ENCODE data around the gene HRAS. TPM values are rescaled to one million over a fixed set of nuclear protein-coding genes. Genes with fewer than 3 reads are reported as not detected.

HRAS gene
- total RNA-seq, 2 experiments from 2014 or later, result 22.0 to 25.8 TPM

GRCh38 chr11:555780-556661 is 20.6 kb upstream of the HRAS start:
- Mint-ChIP-seq H3K4me1 (ENCODE audit: low read depth) (peaks cover 6% of the 10 kb centered on the region), H3K36me3 (ENCODE audit: low read depth) (no peaks in the 10 kb centered on the region), H3K9me3 (no peaks in the 10 kb centered on the region), H3K27ac (no peak overlapping the region), H3K4me3 (no peak overlapping the region), H3K27me3 (ENCODE audit: low read depth) (peaks cover 3% of the 10 kb centered on the region)
- CTCF ChIA-PET, result interaction anchor here (1.3 to 4.4 kb wide), 4 partner anchors 9 to 170 kb away, joined by 8 to 26 read pairs (median 20); no protein-coding TSS in a partner anchor
- intact Hi-C loops (cut with micrococcal nuclease), result loop anchor here (1.0 to 2.0 kb wide), 2 partner anchors 73 to 167 kb away; no protein-coding TSS in a partner anchor
- no peak for DNase-seq

GRCh38 chr11:555227-555779 is 19.9 kb upstream of the HRAS start:
- no peaks in the 10 kb centered on the region for H3K9me3 Mint-ChIP-seq
- peaks cover 3% of the 10 kb centered on the region for H3K27me3 Mint-ChIP-seq (ENCODE audit: low read depth)
- DNase-seq, result no peak
- H3K4me1 Mint-ChIP-seq (ENCODE audit: low read depth), result peaks cover 6% of the 10 kb centered on the region
- CTCF ChIA-PET, result interaction anchor here (2.5 to 4.4 kb wide), 3 partner anchors 9 to 171 kb away, joined by 18 to 26 read pairs (median 21); no protein-coding TSS in a partner anchor
- intact Hi-C loops (cut with micrococcal nuclease), result loop anchor here (1.0 to 2.0 kb wide), 2 partner anchors 73 to 168 kb away; no protein-coding TSS in a partner anchor
- H3K4me3 Mint-ChIP-seq, result peak overlapping the region; percentile 39
- H3K27ac Mint-ChIP-seq, result no peak overlapping the region
- no peaks in the 10 kb centered on the region for H3K36me3 Mint-ChIP-seq (ENCODE audit: low read depth)

GRCh38 chr11:554428-555226 is 19.3 kb upstream of the HRAS start:
- DNase-seq, result peak; percentile 74
- intact Hi-C loops (cut with micrococcal nuclease), result loop anchor here (1.0 to 2.0 kb wide), 2 partner anchors 74 to 169 kb away; no protein-coding TSS in a partner anchor
- H3K4me1 Mint-ChIP-seq (ENCODE audit: low read depth), result peaks cover 2% of the 10 kb centered on the region
- no peak overlapping the region for H3K4me3 Mint-ChIP-seq
- H3K27me3 Mint-ChIP-seq (ENCODE audit: low read depth), result peaks cover 3% of the 10 kb centered on the region
- no peaks in the 10 kb centered on the region for H3K9me3 Mint-ChIP-seq
- H3K36me3 Mint-ChIP-seq (ENCODE audit: low read depth), result no peaks in the 10 kb centered on the region
- H3K27ac Mint-ChIP-seq, result no peak overlapping the region
- CTCF ChIA-PET, result interaction anchor here (0.6 to 4.4 kb wide), 6 partner anchors 10 to 201 kb away, joined by 3 to 26 read pairs (median 10); partner anchors contain the start of gene EPS8L2

DNA sequence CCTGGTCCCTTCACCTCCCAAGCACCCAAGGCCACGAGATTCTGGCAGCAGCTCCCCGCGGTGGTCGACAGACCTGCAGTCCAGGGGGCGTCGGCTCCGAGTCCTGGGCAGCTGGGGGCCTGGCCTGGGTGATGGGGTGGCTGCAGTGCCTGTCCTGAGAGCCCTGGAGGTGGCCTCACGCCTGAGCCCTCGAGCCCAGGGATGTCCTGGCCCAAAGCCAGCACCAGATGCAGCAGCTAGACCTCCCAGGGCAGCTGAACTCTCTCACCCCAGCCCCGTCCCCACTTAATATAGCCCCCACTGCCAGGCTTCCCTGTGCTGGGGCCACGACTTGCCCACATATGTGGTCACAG is 18.6 kb upstream of the HRAS start:
- Mint-ChIP-seq H3K27me3 (ENCODE audit: low read depth) (peaks cover 3% of the 10 kb centered on the region), H3K9me3 (no peaks in the 10 kb centered on the region), H3K27ac (no peak overlapping the region), H3K36me3 (ENCODE audit: low read depth) (no peaks in the 10 kb centered on the region), H3K4me3 (no peak overlapping the region), H3K4me1 (ENCODE audit: low read depth) (peaks cover 2% of the 10 kb centered on the region)
- no peak for DNase-seq
- CTCF ChIA-PET, result interaction anchor here (2.5 to 4.4 kb wide), 3 partner anchors 11 to 172 kb away, joined by 18 to 26 read pairs (median 21); no protein-coding TSS in a partner anchor
- intact Hi-C loops (cut with micrococcal nuclease), result loop anchor here (2.0 kb wide), 1 partner anchor 75 kb away; no protein-coding TSS in a partner anchor

GRCh38 chr11:553083-553987 is 18.0 kb upstream of the HRAS start:
- CTCF ChIA-PET, result interaction anchor here (2.5 to 4.4 kb wide), 3 partner anchors 11 to 173 kb away, joined by 18 to 26 read pairs (median 21); no protein-coding TSS in a partner anchor

DNA sequence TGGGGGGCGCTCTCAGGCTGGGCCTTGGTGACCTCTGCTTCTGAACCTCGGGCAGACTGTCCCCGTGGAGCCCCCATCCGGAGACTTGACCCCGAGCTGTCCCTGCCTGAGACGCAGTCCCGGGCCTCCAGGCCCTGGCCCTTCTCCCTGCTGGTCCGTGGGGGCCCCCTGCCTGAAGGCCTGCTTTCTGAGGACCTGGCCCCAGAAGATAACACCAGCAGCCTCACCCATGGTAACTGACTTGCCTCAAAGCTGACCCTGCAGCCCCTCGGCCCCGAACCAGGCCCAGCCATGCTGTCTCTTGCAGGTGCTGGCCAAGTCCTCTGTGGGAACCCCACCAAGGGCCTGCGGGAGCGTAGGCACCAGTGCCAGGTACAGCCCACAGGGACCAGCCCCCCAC is 16.2 kb upstream of the HRAS start:
- H3K27me3 Mint-ChIP-seq (ENCODE audit: low read depth), result peaks cover 3% of the 10 kb centered on the region
- CTCF ChIA-PET, result interaction anchor here (0.6 to 0.8 kb wide), 2 partner anchors 33 to 61 kb away, joined by 4 read pairs; no protein-coding TSS in a partner anchor
- intact Hi-C loops (cut with micrococcal nuclease), result no loop called here
- H3K4me1 Mint-ChIP-seq (ENCODE audit: low read depth), result no peaks in the 10 kb centered on the region
- no peak overlapping the region for H3K27ac Mint-ChIP-seq
- H3K9me3 Mint-ChIP-seq, result no peaks in the 10 kb centered on the region
- no peak for DNase-seq
- no peaks in the 10 kb centered on the region for H3K36me3 Mint-ChIP-seq (ENCODE audit: low read depth)
- no peak overlapping the region for H3K4me3 Mint-ChIP-seq

More at GRCh38 chr11:553083-553987, 18.0 kb upstream of the HRAS start:
- no peak for DNase-seq
- H3K4me3 Mint-ChIP-seq, result no peak overlapping the region
- H3K27me3 Mint-ChIP-seq (ENCODE audit: low read depth), result peaks cover 3% of the 10 kb centered on the region
- no peaks in the 10 kb centered on the region for H3K9me3 Mint-ChIP-seq
- H3K4me1 Mint-ChIP-seq (ENCODE audit: low read depth), result peaks cover 2% of the 10 kb centered on the region
- H3K27ac Mint-ChIP-seq, result no peak overlapping the region
- no peaks in the 10 kb centered on the region for H3K36me3 Mint-ChIP-seq (ENCODE audit: low read depth)
- intact Hi-C loops (cut with micrococcal nuclease), result no loop called here

GRCh38 chr11:551131-551530 is 15.8 kb upstream of the HRAS start:
- Mint-ChIP-seq H3K4me3 (no peak overlapping the region), H3K36me3 (ENCODE audit: low read depth) (no peaks in the 10 kb centered on the region), H3K27me3 (ENCODE audit: low read depth) (no peaks in the 10 kb centered on the region), H3K4me1 (ENCODE audit: low read depth) (no peaks in the 10 kb centered on the region), H3K9me3 (no peaks in the 10 kb centered on the region), H3K27ac (no peak overlapping the region)
- CTCF ChIA-PET, result interaction anchor here (0.5 to 1.5 kb wide), 4 partner anchors 13 to 172 kb away, joined by 3 to 4 read pairs (median 3); no protein-coding TSS in a partner anchor
- DNase-seq, result no peak
- intact Hi-C loops (cut with micrococcal nuclease), result no loop called here

DNA sequence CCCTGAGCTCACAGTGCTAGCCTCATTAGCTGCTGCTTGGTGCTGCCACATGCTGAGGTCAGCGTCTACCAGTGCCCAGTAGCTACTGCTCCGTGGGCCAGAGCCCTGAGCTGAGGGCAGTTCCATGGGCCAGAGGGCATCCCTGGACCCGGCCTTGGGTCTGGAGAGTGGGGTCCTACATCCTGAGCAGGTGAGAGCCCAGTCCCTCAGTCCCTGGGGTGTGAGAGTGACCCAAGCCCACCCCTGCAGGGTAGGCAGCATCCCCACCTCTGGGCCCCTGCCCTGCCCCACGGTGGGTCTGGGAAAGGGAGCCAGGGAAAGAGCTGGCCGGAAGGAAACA is 15.3 kb upstream of the HRAS start:
- H3K36me3 Mint-ChIP-seq (ENCODE audit: low read depth), result no peaks in the 10 kb centered on the region
- no peaks in the 10 kb centered on the region for H3K4me1 Mint-ChIP-seq (ENCODE audit: low read depth)
- intact Hi-C loops (cut with micrococcal nuclease), result no loop called here
- CTCF ChIA-PET, result interaction anchor here (0.5 to 1.5 kb wide), 4 partner anchors 13 to 172 kb away, joined by 3 to 4 read pairs (median 3); no protein-coding TSS in a partner anchor
- H3K27ac Mint-ChIP-seq, result no peak overlapping the region
- DNase-seq, result no peak
- no peaks in the 10 kb centered on the region for H3K9me3 Mint-ChIP-seq
- no peaks in the 10 kb centered on the region for H3K27me3 Mint-ChIP-seq (ENCODE audit: low read depth)
- H3K4me3 Mint-ChIP-seq, result no peak overlapping the region

- CTCF ChIA-PET, result interaction anchor here (1.2 to 1.5 kb wide), 2 partner anchors 14 to 173 kb away, joined by 3 read pairs; no protein-coding TSS in a partner anchor
- H3K9me3 Mint-ChIP-seq, result no peaks in the 10 kb centered on the region
- no peaks in the 10 kb centered on the region for H3K27me3 Mint-ChIP-seq (ENCODE audit: low read depth)
- intact Hi-C loops (cut with micrococcal nuclease), result no loop called here
- H3K27ac Mint-ChIP-seq, result no peak overlapping the region
- H3K4me1 Mint-ChIP-seq (ENCODE audit: low read depth), result no peaks in the 10 kb centered on the region
- no peaks in the 10 kb centered on the region for H3K36me3 Mint-ChIP-seq (ENCODE audit: low read depth)
- no peak for DNase-seq
- H3K4me3 Mint-ChIP-seq, result no peak overlapping the region
Measured at GRCh38 chr11:550021-550745, 14.8 kb upstream of the HRAS start.

- H3K27ac Mint-ChIP-seq, result no peak overlapping the region
- no peak overlapping the region for H3K4me3 Mint-ChIP-seq
- CTCF ChIA-PET, result interaction anchor here (0.6 kb wide), 1 partner anchor 10 kb away, joined by 4 read pairs; no protein-coding TSS in a partner anchor
- intact Hi-C loops (cut with micrococcal nuclease), result no loop called here
- H3K36me3 Mint-ChIP-seq (ENCODE audit: low read depth), result no peaks in the 10 kb centered on the region
- H3K9me3 Mint-ChIP-seq, result no peaks in the 10 kb centered on the region
- no peaks in the 10 kb centered on the region for H3K27me3 Mint-ChIP-seq (ENCODE audit: low read depth)
- H3K4me1 Mint-ChIP-seq (ENCODE audit: low read depth), result no peaks in the 10 kb centered on the region
- DNase-seq, result no peak
Measured at GRCh38 chr11:548700-549603, 13.6 kb upstream of the HRAS start.

Measured in activated naive CD4-positive, alpha-beta T cell treated with anti-CD3 and anti-CD28 coated beads for 36 hours (primary cell).